SW480 (cell line): ENCODE data around the gene PHF5A.

Experiments used
- DNase-seq: peaks from one replicate; pipeline ENCODE4 v3.0.0-alpha.2; 2016; ENCODE audit warnings: low spot score

PHF5A gene

GRCh38 chr22:41411021-41411851 is 57.3 kb downstream of the PHF5A start:
- no peak for DNase-seq

GRCh38 chr22:41410311-41410751 is 58.2 kb downstream of the PHF5A start:
- DNase-seq: no peak
